GM12878 (cell line): ENCODE measurements around the gene TIMP3. TPM values are rescaled to one million over a fixed set of nuclear protein-coding genes. Genes with fewer than 3 reads are reported as not detected.

Experiments
- E4F1 ChIP-seq: fragments of 450-650 bp; IDR thresholded peaks from 2 replicates; pipeline ENCODE4 v1.6.1; 2018; ENCODE audit warnings: borderline replicate concordance, mild to moderate bottlenecking; ENCODE audit not compliant: partially characterized antibody
- NFIC ChIP-seq: IDR thresholded peaks from 2 replicates; pipeline ENCODE4 v1.6.1; 2012; ENCODE audit warnings: low read depth, mild to moderate bottlenecking, inconsistent platforms, low read length, moderate library complexity
- SREBF1 ChIP-seq: IDR thresholded peaks from 2 replicates; pipeline ENCODE4 v1.6.1; 2012; ENCODE audit warnings: mild to moderate bottlenecking, low read length
- TARDBP ChIP-seq: IDR thresholded peaks from 2 replicates; pipeline ENCODE4 v1.6.1; 2016; ENCODE audit warnings: borderline replicate concordance
- ZBTB11 ChIP-seq: fragments of 450-650 bp; formaldehyde crosslinking; IDR thresholded peaks from 2 replicates; pipeline ENCODE4 v1.5.0; 2022; ENCODE audit warnings: mild to moderate bottlenecking, missing genetic modification characterization
- ZNF274 ChIP-seq: IDR thresholded peaks from one replicate; pipeline ENCODE4 v1.8.0; 2011; ENCODE audit not compliant: insufficient read length, insufficient read depth
- polyA plus RNA-seq, 11 experiments: library from polyadenylated mRNA; depleted of rRNA in 4 of 11; unstranded in 6 of 11; stranded (reverse) in 5 of 11; fragments of >200 nt; fragmentation: Nextera tagmentation in 4 of 11; fragmentation: Illumina TruSeq in 1 of 11; extraction: Ambion mirVana in 4 of 11; extraction: Trizol in 1 of 11; gene quantifications; 1 replicate in 1 of 11; 2 replicates in 10 of 11; pipeline versions ENCODE4 v1.2.1 to v1.2.3, GENCODE V29; 2011 to 2016; ENCODE audit warnings: inconsistent platforms in 2 of 11, missing spikeins in 2 of 11, low read depth in 1 of 11
- total RNA-seq, 4 experiments: library from RNA; depleted of rRNA in 3 of 4; stranded (reverse); fragments of >200 nt in 3 of 4; fragmentation: Illumina TruSeq in 1 of 4; extraction: Trizol in 1 of 4; gene quantifications; 2 replicates each; pipeline versions ENCODE4 v1.2.1 to v1.2.3, GENCODE V29; 2013 to 2021

The TIMP3 gene
- total and polyA plus RNA-seq, 10 of the 15 experiments (the other 5 are each of a cell fraction or from before 2014, with no cell fraction given) = 0.01 to 0.74 (median 0.27) TPM; not detected in 5

GRCh38 chr22:32911503-32911902 lies 110.0 kb downstream of the TIMP3 start (continued):
- TF ChIP-seq ZBTB11 (CRISPR knock-in tag) (no peak), TARDBP (no peak), SREBF1 (no peak), NFIC (no peak), ZNF274 (no peak), E4F1 (no peak)
